Ascending aorta (tissue), 2 donors: ENCODE measurements around the gene KIAA1191. TPM values are rescaled to one million over a fixed set of nuclear protein-coding genes. Genes with fewer than 3 reads are reported as not detected.

ENCODE experiments used
- DNase-seq, 2 donors: peaks; one replicate each; pipeline ENCODE4 v3.0.0-alpha.2; 2019; ENCODE audit warnings: low spot score in 2 of 2
- H3K27ac ChIP-seq, 2 donors: fragments of 200-600 bp; sonication (generic); one replicate each; pipeline ENCODE4 v1.5.1; 2016 to 2017; ENCODE audit warnings: mild to moderate bottlenecking in 1 of 2
- H3K27me3 ChIP-seq: fragments of 200-600 bp; sonication (generic); one replicate; pipeline ENCODE4 v1.5.1; 2017
- H3K36me3 ChIP-seq, 2 donors: fragments of 200-600 bp; sonication (generic); one replicate each; pipeline ENCODE4 v1.5.1; 2016
- H3K4me1 ChIP-seq, 2 donors: fragments of 200-600 bp; sonication (generic); one replicate each; pipeline ENCODE4 v1.5.1; 2016 to 2017; ENCODE audit warnings: mild to moderate bottlenecking in 1 of 2
- H3K4me3 ChIP-seq, 2 donors: fragments of 200-600 bp; sonication (generic); one replicate each; pipeline ENCODE4 v1.5.1; 2016 to 2017; ENCODE audit warnings: mild to moderate bottlenecking in 1 of 2
- H3K9me3 ChIP-seq, 2 donors: fragments of 200-600 bp; sonication (generic); one replicate each; pipeline ENCODE4 v1.5.1; 2016
- CTCF ChIP-seq, 3 experiments: fragments of 200-600 bp in 2 of 3; fragments of 450-650 bp in 1 of 3; sonication (generic) in 2 of 3; IDR thresholded peaks; one replicate each; pipeline ENCODE4 v1.5.1; 2016 to 2019; ENCODE audit warnings: antibody characterized with exemption in 3 of 3, mild to moderate bottlenecking in 1 of 3, moderate library complexity in 1 of 3
- intact Hi-C: fragments of 100-400 bp; cut with DNase I; formaldehyde crosslinking; loops from one replicate; pipeline ENCODE4 v1.15.1; 2023
- total RNA-seq: library from RNA; depleted of rRNA; stranded (reverse); fragments of >200 nt; gene quantifications from one replicate; pipeline ENCODE4 v1.1.0, GENCODE V29; 2016

The KIAA1191 gene
- total RNA-seq, 1 donor from 2014 or later, result 56.2 TPM

- Histone ChIP-seq H3K4me3 (peak overlapping the region; percentile 67), H3K4me1 (peaks cover 6 to 16% of the 10 kb centered on the region in 2 donors), H3K27ac (peak overlapping the region; percentile 92), H3K36me3 (peaks cover 32 to 51% of the 10 kb centered on the region in 2 donors), H3K9me3 (no peaks in the 10 kb centered on the region), H3K27me3 (no peaks in the 10 kb centered on the region)
- intact Hi-C loops, result loop anchor here (1.0 to 10.0 kb wide), 5 partner anchors 23 to 617 kb away; partner anchors contain the start of genes ARL10, FAF2, KIAA1191 and TSPAN17
- no peak for TF ChIP-seq CTCF (IDR thresholded peaks at IDR 0.05)
- DNase-seq, result no peak
These were observed 26.5 kb upstream of the KIAA1191 start for GRCh38 chr5:176388003-176388443.

GRCh38 chr5:176387384-176387925 lies 25.9 kb upstream of the KIAA1191 start:
- Histone ChIP-seq H3K27me3 (no peaks in the 10 kb centered on the region), H3K27ac (no peak overlapping the region), H3K4me3 (peak overlapping the region; percentile 67), H3K4me1 (peaks cover 6 to 16% of the 10 kb centered on the region in 2 donors), H3K9me3 (no peaks in the 10 kb centered on the region), H3K36me3 (peaks cover 30 to 51% of the 10 kb centered on the region in 2 donors)
- no peak for TF ChIP-seq CTCF (IDR thresholded peaks at IDR 0.05)
- DNase-seq, result no peak
- intact Hi-C loops, result loop anchor here (10.0 kb wide), 2 partner anchors 257 to 617 kb away; partner anchors contain the start of genes TSPAN17 and UIMC1

GRCh38 chr5:176386491-176386890 lies 24.9 kb upstream of the KIAA1191 start:
- Histone ChIP-seq H3K4me3 (no peak overlapping the region), H3K4me1 (peaks cover 6 to 24% of the 10 kb centered on the region in 2 donors), H3K9me3 (no peaks in the 10 kb centered on the region), H3K27ac (no peak overlapping the region), H3K27me3 (no peaks in the 10 kb centered on the region), H3K36me3 (peaks cover 24 to 47% of the 10 kb centered on the region in 2 donors)
- DNase-seq, result no peak
- no peak for TF ChIP-seq CTCF (IDR thresholded peaks at IDR 0.05)
- intact Hi-C loops, result loop anchor here (10.0 kb wide), 2 partner anchors 258 to 618 kb away; partner anchors contain the start of genes TSPAN17 and UIMC1

GRCh38 chr5:176384991-176385390 lies 23.4 kb upstream of the KIAA1191 start:
- Histone ChIP-seq H3K27ac (no peak overlapping the region), H3K9me3 (no peaks in the 10 kb centered on the region), H3K4me3 (no peak overlapping the region), H3K4me1 (peaks cover 6 to 31% of the 10 kb centered on the region in 2 donors), H3K36me3 (peaks cover 21 to 39% of the 10 kb centered on the region in 2 donors), H3K27me3 (no peaks in the 10 kb centered on the region)
- DNase-seq, result no peak
- no peak for TF ChIP-seq CTCF (IDR thresholded peaks at IDR 0.05)
- intact Hi-C loops, result loop anchor here (10.0 kb wide), 2 partner anchors 260 to 620 kb away; partner anchors contain the start of genes TSPAN17 and UIMC1

- H3K4me3 ChIP-seq, result no peak overlapping the region
- peaks cover 21 to 39% of the 10 kb centered on the region in 2 donors for H3K36me3 ChIP-seq
- no peak for TF ChIP-seq CTCF (IDR thresholded peaks at IDR 0.05)
- intact Hi-C loops, result loop anchor here (10.0 kb wide), 2 partner anchors 260 to 620 kb away; partner anchors contain the start of genes TSPAN17 and UIMC1
- DNase-seq, result no peak
- H3K27me3 ChIP-seq, result no peaks in the 10 kb centered on the region
- peaks cover 6 to 27% of the 10 kb centered on the region in 2 donors for H3K4me1 ChIP-seq
- no peaks in the 10 kb centered on the region for H3K9me3 ChIP-seq
- H3K27ac ChIP-seq, result no peak overlapping the region
These were observed 22.9 kb upstream of the KIAA1191 start for GRCh38 chr5:176384366-176384930.
